BE2C (cell line): ENCODE data around the gene ABTB2.

Experiments used
- DNase-seq: peaks from one replicate; pipeline ENCODE4 v3.0.0-alpha.2; 2020
- H3K27me3 ChIP-seq: fragments of 250-450 bp; sonication (Bioruptor Pico); 2 replicates; pipeline ENCODE4 v1.5.1; 2020; ENCODE audit warnings: mild to moderate bottlenecking
- H3K36me3 ChIP-seq: fragments of 250-450 bp; sonication (Bioruptor Pico); 2 replicates; pipeline ENCODE4 v1.5.1; 2020; ENCODE audit warnings: mild to moderate bottlenecking
- H3K4me1 ChIP-seq: fragments of 250-450 bp; sonication (Bioruptor Pico); 2 replicates; pipeline ENCODE4 v1.5.1; 2020
- H3K4me3 ChIP-seq: 2 replicates; pipeline ENCODE4 v1.5.1; 2011; ENCODE audit warnings: low read depth, low read length
- H3K9me3 ChIP-seq: fragments of 250-450 bp; sonication (Bioruptor Pico); 2 replicates; pipeline ENCODE4 v1.5.1; 2020
- CTCF ChIP-seq: IDR thresholded peaks from 2 replicates; pipeline ENCODE4 v1.5.1; 2012; ENCODE audit warnings: mild to moderate bottlenecking, low read depth, low read length

Gene ABTB2

GRCh38 chr11:34209809-34210208 is 148.0 kb downstream of the ABTB2 start:
- H3K4me1 ChIP-seq = no peaks in the 10 kb centered on the region
- TF ChIP-seq CTCF = no peak
- H3K9me3 ChIP-seq = no peaks in the 10 kb centered on the region
- H3K4me3 ChIP-seq = no peak overlapping the region
- no peak for DNase-seq
- no peaks in the 10 kb centered on the region for H3K27me3 ChIP-seq
- H3K36me3 ChIP-seq = no peaks in the 10 kb centered on the region

- Histone ChIP-seq H3K27me3 (no peaks in the 10 kb centered on the region), H3K4me1 (no peaks in the 10 kb centered on the region), H3K36me3 (no peaks in the 10 kb centered on the region), H3K4me3 (no peak overlapping the region), H3K9me3 (no peaks in the 10 kb centered on the region)
- no peak for DNase-seq
- no peak for TF ChIP-seq CTCF
Observed at GRCh38 chr11:34208266-34209135, 149.3 kb downstream of the ABTB2 start.

- no peak for TF ChIP-seq CTCF
- Histone ChIP-seq H3K36me3 (no peaks in the 10 kb centered on the region), H3K9me3 (no peaks in the 10 kb centered on the region), H3K4me1 (no peaks in the 10 kb centered on the region), H3K27me3 (no peaks in the 10 kb centered on the region), H3K4me3 (no peak overlapping the region)
- no peak for DNase-seq
Observed at GRCh38 chr11:34207487-34208180, 150.2 kb downstream of the ABTB2 start.

GRCh38 chr11:34206407-34207300 is 151.2 kb downstream of the ABTB2 start:
- Histone ChIP-seq H3K9me3 (no peaks in the 10 kb centered on the region), H3K27me3 (no peaks in the 10 kb centered on the region), H3K4me1 (no peaks in the 10 kb centered on the region), H3K4me3 (no peak overlapping the region), H3K36me3 (no peaks in the 10 kb centered on the region)
- no peak for TF ChIP-seq CTCF
- DNase-seq = no peak

- Histone ChIP-seq H3K4me1 (no peaks in the 10 kb centered on the region), H3K9me3 (no peaks in the 10 kb centered on the region), H3K4me3 (no peak overlapping the region), H3K36me3 (no peaks in the 10 kb centered on the region), H3K27me3 (no peaks in the 10 kb centered on the region)
- no peak for DNase-seq
- no peak for TF ChIP-seq CTCF
Observed at GRCh38 chr11:34205326-34206035, 152.3 kb downstream of the ABTB2 start.
